GM12873 (cell line): Measurements from ENCODE around the gene SUV39H2.

Experiments used
- CTCF ChIP-seq: IDR thresholded peaks from 2 replicates; pipeline ENCODE4 v1.5.1; 2012; ENCODE audit warnings: low read depth, mild to moderate bottlenecking, moderate library complexity, low read length, control low read depth; ENCODE audit not compliant: insufficient read depth; ENCODE audit errors: missing control alignments

The SUV39H2 gene

GRCh38 chr10:14839305-14839695, 39.4 kb upstream of the SUV39H2 start:
- TF ChIP-seq CTCF, result no peak

GRCh38 chr10:14840178-14840577, 38.5 kb upstream of the SUV39H2 start:
- no peak for TF ChIP-seq CTCF

GRCh38 chr10:14843327-14843988, 35.2 kb upstream of the SUV39H2 start:
- TF ChIP-seq CTCF, result no peak

- TF ChIP-seq CTCF, result no peak
Observed at GRCh38 chr10:14844948-14845347, 33.7 kb upstream of the SUV39H2 start.

- no peak for TF ChIP-seq CTCF
Observed at GRCh38 chr10:14852236-14852635, 26.4 kb upstream of the SUV39H2 start.

- TF ChIP-seq CTCF, result no peak
Observed at GRCh38 chr10:14855453-14855852, 23.2 kb upstream of the SUV39H2 start.

GRCh38 chr10:14858338-14858960, 20.2 kb upstream of the SUV39H2 start:
- TF ChIP-seq CTCF, result no peak
